K562 (cell line): Measurements from ENCODE around the gene RAD51D. TPM values are rescaled to one million over a fixed set of nuclear protein-coding genes. Genes with fewer than 3 reads are reported as not detected.

Source experiments
- ADNP ChIP-seq: fragments of 200-800 bp; sonication (Bioruptor generic); IDR thresholded peaks from 2 replicates; pipeline ENCODE4 v1.6.1; 2016; ENCODE audit warnings: missing genetic modification characterization, missing compliant biosample characterization
- CBFA2T2 ChIP-seq: fragments of 450-650 bp; conservative IDR thresholded peaks from 2 replicates; pipeline ENCODE4 v1.6.1; 2017; ENCODE audit warnings: mild to moderate bottlenecking
- CBX3 ChIP-seq, 2 experiments: IDR thresholded peaks; 1 replicate in 1 of 2; 2 replicates in 1 of 2; pipeline ENCODE4 v1.6.1; 2012; ENCODE audit warnings: inconsistent platforms in 2 of 2, low read length in 2 of 2, borderline replicate concordance in 1 of 2, control low read depth in 1 of 2
- ETV5 ChIP-seq: sonication (generic); formaldehyde crosslinking; IDR thresholded peaks from 2 replicates; pipeline ENCODE4 v1.4.0; 2020; ENCODE audit warnings: low read depth, mild to moderate bottlenecking, missing genetic modification reagents
- KLF10 ChIP-seq: fragments of 250-450 bp; sonication (Bioruptor Pico); IDR thresholded peaks from 2 replicates; pipeline ENCODE4 v1.6.1; 2021; ENCODE audit warnings: matching md5 sums
- MTA3 ChIP-seq: fragments of 450-650 bp; formaldehyde crosslinking; IDR thresholded peaks from 2 replicates; pipeline ENCODE4 v1.6.1; 2017; ENCODE audit warnings: mild to moderate bottlenecking, borderline replicate concordance
- NBN ChIP-seq: fragments of 450-650 bp; IDR thresholded peaks from 2 replicates; pipeline ENCODE4 v1.6.1; 2016; ENCODE audit warnings: low read depth, mild to moderate bottlenecking
- POLR3G ChIP-seq: IDR thresholded peaks from 2 replicates; pipeline ENCODE4 v1.6.1; 2011; ENCODE audit not compliant: insufficient read length, insufficient replicate concordance; ENCODE audit errors: extremely low read depth
- PTBP1 ChIP-seq: fragments of 200-400 bp; formaldehyde crosslinking; IDR thresholded peaks from 2 replicates; pipeline ENCODE4 v1.6.1; 2017; ENCODE audit warnings: low read depth, low read length
- RBM25 ChIP-seq: fragments of 200-400 bp; formaldehyde crosslinking; IDR thresholded peaks from 2 replicates; pipeline ENCODE4 v1.6.1; 2018; ENCODE audit warnings: low read length, low read depth, moderate library complexity; ENCODE audit not compliant: severe bottlenecking
- RNF2 ChIP-seq: sonication (generic); IDR thresholded peaks from 2 replicates; pipeline ENCODE4 v1.6.1; 2016
- SOX6 ChIP-seq: fragments of 450-650 bp; IDR thresholded peaks from 2 replicates; pipeline ENCODE4 v1.6.1; 2014; ENCODE audit warnings: mild to moderate bottlenecking
- SPI1 ChIP-seq: IDR thresholded peaks from 2 replicates; pipeline ENCODE4 v1.6.1; 2011; ENCODE audit warnings: low read depth, low read length, control low read depth, borderline replicate concordance
- TCF7L2 ChIP-seq: fragments of 150-350 bp; IDR thresholded peaks from 2 replicates; pipeline ENCODE4 v1.6.1; 2016; ENCODE audit warnings: low read depth, mild to moderate bottlenecking, low read length, moderate library complexity
- ZBTB8A ChIP-seq: fragments of 450-650 bp; IDR thresholded peaks from 2 replicates; pipeline ENCODE4 v1.6.1; 2018; ENCODE audit warnings: mild to moderate bottlenecking, moderate library complexity; ENCODE audit not compliant: partially characterized antibody
- ZKSCAN3 ChIP-seq: fragments of 250-450 bp; sonication (Bioruptor Pico); IDR thresholded peaks from 2 replicates; pipeline ENCODE4 v1.4.0; 2020
- ZNF316 ChIP-seq: fragments of 450-650 bp; IDR thresholded peaks from 2 replicates; pipeline ENCODE4 v1.6.1; 2016
- ZNF398 ChIP-seq: fragments of 250-450 bp; sonication (Bioruptor Pico); IDR thresholded peaks from 2 replicates; pipeline ENCODE4 v1.8.0; 2021; ENCODE audit warnings: moderate library complexity, mild to moderate bottlenecking, inconsistent platforms
- ZNF695 ChIP-seq: fragments of 450-650 bp; formaldehyde crosslinking; IDR thresholded peaks from 2 replicates; pipeline ENCODE4 v1.4.0; 2020; ENCODE audit warnings: mild to moderate bottlenecking, moderate library complexity
- ZNF707 ChIP-seq: fragments of 250-450 bp; sonication (Bioruptor Pico); conservative IDR thresholded peaks from 2 replicates; pipeline ENCODE4 v1.8.0; 2022; ENCODE audit warnings: inconsistent platforms, mild to moderate bottlenecking, moderate library complexity
- ZNF740 ChIP-seq, 3 experiments: fragments of 200-800 bp in 1 of 3; sonication (Bioruptor generic) in 1 of 3; sonication (generic) in 1 of 3; formaldehyde crosslinking in 1 of 3; IDR thresholded peaks; 2 replicates each; pipeline versions ENCODE4 v1.6.1 to v1.8.0; 2016 to 2022; ENCODE audit warnings: mild to moderate bottlenecking in 2 of 3, missing compliant biosample characterization in 2 of 3, missing genetic modification characterization in 2 of 3, missing genetic modification reagents in 1 of 3
- ZNF780A ChIP-seq: fragments of 250-450 bp; sonication (Bioruptor Pico); IDR thresholded peaks from 2 replicates; pipeline ENCODE4 v1.5.0; 2021; ENCODE audit warnings: mild to moderate bottlenecking
- ZSCAN32 ChIP-seq: fragments of 450-650 bp; formaldehyde crosslinking; IDR thresholded peaks from 2 replicates; pipeline ENCODE4 v1.4.0; 2020; ENCODE audit warnings: mild to moderate bottlenecking, moderate library complexity
- polyA plus RNA-seq, 8 experiments: library from polyadenylated mRNA; depleted of rRNA in 4 of 8; stranded (reverse) in 5 of 8; unstranded in 3 of 8; fragments of >200 nt; fragmentation: Nextera tagmentation in 2 of 8; fragmentation: Illumina TruSeq in 1 of 8; extraction: Ambion mirVana in 2 of 8; extraction: Trizol in 1 of 8; gene quantifications; 2 replicates each; pipeline versions ENCODE4 v1.2.1 to v1.2.3, GENCODE V29; 2011 to 2014; ENCODE audit warnings: inconsistent platforms in 1 of 8, missing spikeins in 1 of 8
- total RNA-seq, 7 experiments: library from RNA; depleted of rRNA in 6 of 7; stranded (reverse); fragments of >200 nt in 6 of 7; fragmentation: Illumina TruSeq in 2 of 7; extraction: Trizol in 2 of 7; gene quantifications; 2 replicates each; pipeline versions ENCODE4 v1.2.1 to v1.2.3, GENCODE V29; 2011 to 2021; ENCODE audit warnings: low replicate concordance in 1 of 7
- TF ChIP-seq, protein P1 (sequence below): fragments of 250-450 bp; sonication (Bioruptor Pico); IDR thresholded peaks from 2 replicates; pipeline ENCODE4 v1.4.0; 2020
- TF ChIP-seq, protein P2 (sequence below): fragments of 250-450 bp; sonication (Bioruptor Pico); IDR thresholded peaks from 2 replicates; pipeline ENCODE4 v1.4.0; 2020; ENCODE audit warnings: mild to moderate bottlenecking, moderate library complexity

RAD51D gene
- total and polyA plus RNA-seq, 9 of the 15 experiments (the other 6 are each of a cell fraction or from before 2014, with no cell fraction given), result 2.2 to 16.9 (median 8.7) TPM

DNA sequence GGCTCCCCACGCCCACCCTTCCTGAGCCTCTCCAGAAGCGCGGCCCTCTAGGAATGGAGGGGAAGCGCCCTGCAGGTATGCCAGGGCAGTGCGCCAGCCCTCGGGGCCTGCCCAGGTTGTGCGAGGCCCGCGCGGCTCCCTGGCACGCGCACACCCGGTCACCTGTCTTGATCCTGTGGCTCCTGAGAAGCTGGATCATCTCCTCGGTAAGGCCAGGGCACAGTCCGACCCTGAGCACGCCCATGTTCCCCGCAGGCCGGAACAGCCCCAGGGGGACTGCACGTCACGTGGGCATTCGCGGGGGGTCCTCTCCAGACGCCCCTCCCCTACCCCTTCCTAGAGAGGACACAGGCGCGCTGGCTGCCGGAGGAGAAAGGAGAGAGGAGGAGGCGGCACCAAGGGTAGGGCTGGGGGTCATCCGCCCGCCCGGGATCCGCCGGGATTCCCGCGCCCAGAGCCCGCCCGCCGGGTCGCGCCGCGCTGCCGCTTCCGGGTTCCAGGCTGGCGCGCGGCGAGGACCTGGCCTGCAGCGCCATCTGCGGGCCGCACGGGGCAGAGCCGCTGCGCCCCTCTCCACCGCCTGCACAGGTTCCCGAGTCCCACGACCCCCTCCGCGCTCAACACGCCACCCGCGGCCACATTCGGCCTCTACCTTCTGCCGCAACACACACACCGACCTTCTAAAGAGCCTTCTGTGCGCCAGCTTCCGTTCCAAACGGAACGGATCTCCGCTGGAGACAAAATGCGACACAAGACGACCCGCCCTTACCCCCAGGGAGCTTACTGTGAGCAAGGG, at the start of gene RAD51D (continued):
- no peak for TF ChIP-seq ZNF695
- TF ChIP-seq, protein P1, sequence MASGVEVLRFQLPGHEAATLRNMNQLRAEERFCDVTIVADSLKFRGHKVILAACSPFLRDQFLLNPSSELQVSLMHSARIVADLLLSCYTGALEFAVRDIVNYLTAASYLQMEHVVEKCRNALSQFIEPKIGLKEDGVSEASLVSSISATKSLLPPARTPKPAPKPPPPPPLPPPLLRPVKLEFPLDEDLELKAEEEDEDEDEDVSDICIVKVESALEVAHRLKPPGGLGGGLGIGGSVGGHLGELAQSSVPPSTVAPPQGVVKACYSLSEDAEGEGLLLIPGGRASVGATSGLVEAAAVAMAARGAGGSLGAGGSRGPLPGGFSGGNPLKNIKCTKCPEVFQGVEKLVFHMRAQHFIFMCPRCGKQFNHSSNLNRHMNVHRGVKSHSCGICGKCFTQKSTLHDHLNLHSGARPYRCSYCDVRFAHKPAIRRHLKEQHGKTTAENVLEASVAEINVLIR (CRISPR knock-in tag), result no peak
- TF ChIP-seq TCF7L2, result no peak
- no peak for TF ChIP-seq ZNF780A (CRISPR knock-in tag)
- TF ChIP-seq ZKSCAN3, result no peak
- no peak for TF ChIP-seq ZBTB8A
- no peak for TF ChIP-seq ETV5
- TF ChIP-seq, protein P2, sequence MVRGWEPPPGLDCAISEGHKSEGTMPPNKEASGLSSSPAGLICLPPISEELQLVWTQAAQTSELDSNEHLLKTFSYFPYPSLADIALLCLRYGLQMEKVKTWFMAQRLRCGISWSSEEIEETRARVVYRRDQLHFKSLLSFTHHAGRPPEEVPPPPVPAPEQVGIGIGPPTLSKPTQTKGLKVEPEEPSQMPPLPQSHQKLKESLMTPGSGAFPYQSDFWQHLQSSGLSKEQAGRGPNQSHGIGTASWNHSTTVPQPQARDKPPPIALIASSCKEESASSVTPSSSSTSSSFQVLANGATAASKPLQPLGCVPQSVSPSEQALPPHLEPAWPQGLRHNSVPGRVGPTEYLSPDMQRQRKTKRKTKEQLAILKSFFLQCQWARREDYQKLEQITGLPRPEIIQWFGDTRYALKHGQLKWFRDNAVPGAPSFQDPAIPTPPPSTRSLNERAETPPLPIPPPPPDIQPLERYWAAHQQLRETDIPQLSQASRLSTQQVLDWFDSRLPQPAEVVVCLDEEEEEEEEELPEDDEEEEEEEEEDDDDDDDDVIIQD (CRISPR knock-in tag), result no peak
- TF ChIP-seq SPI1, result no peak
- no peak for TF ChIP-seq ADNP (tag)
- TF ChIP-seq RNF2, result no peak; the same call in 1 of the 2 replicates
- no peak for TF ChIP-seq CBX3 (IDR thresholded peaks at IDR 0.05; ENCODE audit: borderline replicate concordance in 1 of 2, low read length in 2 of 2)
- TF ChIP-seq ZNF707 (CRISPR knock-in tag), result no peak
- peak; percentile 40; the same call in 1 of the 2 replicates for TF ChIP-seq SOX6
- TF ChIP-seq PTBP1, result no peak
- no peak for TF ChIP-seq ZSCAN32 (CRISPR knock-in tag)
- no peak for TF ChIP-seq ZNF740 (CRISPR knock-in tag; IDR thresholded peaks at IDR 0.05)
- no peak for TF ChIP-seq ZNF740 (tag; IDR thresholded peaks at IDR 0.05)
- no peak for TF ChIP-seq POLR3G
- TF ChIP-seq NBN, result no peak
- TF ChIP-seq CBFA2T2, result peak; percentile 36; the same call in 1 of the 2 replicates
- peak; percentile 65 for TF ChIP-seq ZNF316
- peak; percentile 83; the same call in 1 of the 2 replicates for TF ChIP-seq MTA3
- TF ChIP-seq ZNF398 (CRISPR knock-in tag), result no peak
- TF ChIP-seq RBM25, result peak; percentile 69
- no peak for TF ChIP-seq KLF10
